Left ventricle myocardium inferior (tissue), 1 donor: ENCODE results near the gene TEX55. TPM values are rescaled to one million over a fixed set of nuclear protein-coding genes. Genes with fewer than 3 reads are reported as not detected.

ENCODE experiments used
- DNase-seq: peaks from one replicate; pipeline ENCODE4 v3.0.0-alpha.2; 2020
- H3K27ac ChIP-seq: fragments of 200-600 bp; replicated peaks from 2 replicates; pipeline ENCODE4 v1.8.0; 2021
- H3K27me3 ChIP-seq: fragments of 200-600 bp; 2 replicates; pipeline ENCODE4 v1.8.0; 2021; ENCODE audit warnings: low read depth
- H3K36me3 ChIP-seq: fragments of 200-600 bp; 2 replicates; pipeline ENCODE4 v1.8.0; 2021
- H3K4me1 ChIP-seq: fragments of 200-600 bp; 2 replicates; pipeline ENCODE4 v1.8.0; 2021
- H3K4me3 ChIP-seq: fragments of 200-600 bp; 2 replicates; pipeline ENCODE4 v1.8.0; 2021; ENCODE audit warnings: mild to moderate bottlenecking, moderate library complexity
- H3K9me3 ChIP-seq: fragments of 200-600 bp; replicated peaks from 2 replicates; pipeline ENCODE4 v1.8.0; 2021
- CTCF ChIP-seq: fragments of 200-600 bp; IDR thresholded peaks from 2 replicates; pipeline ENCODE4 v1.8.0; 2021; ENCODE audit warnings: antibody characterized with exemption, mild to moderate bottlenecking, borderline replicate concordance
- intact Hi-C: fragments of 100-400 bp; cut with micrococcal nuclease; formaldehyde crosslinking; loops from one replicate; pipeline ENCODE4 v1.11.0; 2022
- total RNA-seq: library from RNA; stranded (reverse); fragmentation: NEBNext Ultra II Directional; extraction: Animal tissue kit (Norgen Biotek cat#: 25700); gene quantifications from one replicate; pipeline ENCODE4 v1.2.1, GENCODE V29; 2021
- donor health status: DM: no; HTN: yes; CAD: no; lungs with severe emphysema.

Gene TEX55
- total RNA-seq, 1 donor from 2014 or later: not detected

GRCh38 chr3:119181765-119182164 is 35.8 kb downstream of the TEX55 start:
- Histone ChIP-seq H3K9me3 (no peaks in the 10 kb centered on the region), H3K27ac (no peak overlapping the region), H3K27me3 (no peaks in the 10 kb centered on the region), H3K4me3 (no peak overlapping the region), H3K36me3 (no peaks in the 10 kb centered on the region), H3K4me1 (no peaks in the 10 kb centered on the region)
- intact Hi-C loops: no loop called here
- TF ChIP-seq CTCF: no peak
- no peak for DNase-seq

GRCh38 chr3:119184111-119184510 is 38.1 kb downstream of the TEX55 start:
- no peaks in the 10 kb centered on the region for H3K27me3 ChIP-seq
- no peaks in the 10 kb centered on the region for H3K36me3 ChIP-seq
- no peaks in the 10 kb centered on the region for H3K9me3 ChIP-seq
- intact Hi-C loops: no loop called here
- H3K4me3 ChIP-seq: no peak overlapping the region
- no peak for DNase-seq
- H3K4me1 ChIP-seq: peaks cover 2% of the 10 kb centered on the region
- no peak overlapping the region for H3K27ac ChIP-seq
- no peak for TF ChIP-seq CTCF

DNA sequence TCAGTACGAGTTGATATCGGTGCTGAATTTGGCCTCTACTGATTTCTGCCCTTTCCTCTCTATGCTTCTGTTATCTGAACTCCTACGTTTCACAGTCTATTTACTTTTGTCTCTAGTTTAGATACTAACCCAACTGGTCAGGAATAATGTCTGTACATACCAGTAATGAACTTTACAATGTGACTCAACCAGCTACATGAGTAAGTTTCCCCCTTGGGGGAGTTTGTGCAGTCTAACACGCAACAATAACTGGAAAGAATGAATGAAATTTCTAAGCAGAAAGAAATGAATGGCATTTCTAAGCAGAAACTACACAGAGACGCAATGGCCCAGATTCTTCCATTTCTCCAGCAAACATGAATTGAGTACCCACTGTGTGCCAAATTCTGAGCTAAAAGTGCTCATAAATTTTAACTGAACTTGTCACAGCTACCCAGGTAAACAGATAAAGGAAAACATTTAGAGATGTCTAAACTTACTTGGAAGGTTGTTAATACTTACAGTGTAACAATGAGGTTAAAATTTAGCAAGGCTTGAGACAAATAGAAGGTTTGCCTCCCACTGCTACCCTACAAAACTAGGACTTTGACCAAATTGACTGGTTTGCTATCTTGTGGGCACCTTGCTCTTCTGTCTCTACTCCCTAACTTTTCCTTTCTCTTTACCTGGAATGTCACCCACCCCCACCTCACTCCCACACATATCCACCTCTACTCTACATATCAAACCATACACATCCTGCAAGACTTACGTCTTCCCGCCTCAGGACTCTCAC is 39.0 kb downstream of the TEX55 start:
- no peak for TF ChIP-seq CTCF
- no peaks in the 10 kb centered on the region for H3K36me3 ChIP-seq
- no peaks in the 10 kb centered on the region for H3K9me3 ChIP-seq
- peaks cover 5% of the 10 kb centered on the region for H3K4me1 ChIP-seq
- no peak for DNase-seq
- H3K4me3 ChIP-seq: no peak overlapping the region
- H3K27me3 ChIP-seq: no peaks in the 10 kb centered on the region
- intact Hi-C loops: no loop called here
- no peak overlapping the region for H3K27ac ChIP-seq

GRCh38 chr3:119187266-119187665 is 41.3 kb downstream of the TEX55 start:
- H3K27me3 ChIP-seq: no peaks in the 10 kb centered on the region
- no peak overlapping the region for H3K27ac ChIP-seq
- intact Hi-C loops: no loop called here
- H3K36me3 ChIP-seq: no peaks in the 10 kb centered on the region
- no peak overlapping the region for H3K4me3 ChIP-seq
- DNase-seq: no peak
- no peak for TF ChIP-seq CTCF
- no peaks in the 10 kb centered on the region for H3K9me3 ChIP-seq
- H3K4me1 ChIP-seq: peaks cover 5% of the 10 kb centered on the region

- Histone ChIP-seq H3K27me3 (no peaks in the 10 kb centered on the region), H3K36me3 (no peaks in the 10 kb centered on the region), H3K4me3 (no peak overlapping the region), H3K9me3 (no peaks in the 10 kb centered on the region), H3K4me1 (peaks cover 5% of the 10 kb centered on the region), H3K27ac (no peak overlapping the region)
- DNase-seq: no peak
- TF ChIP-seq CTCF: no peak
- intact Hi-C loops: no loop called here
Measured at GRCh38 chr3:119191800-119192199, 45.8 kb downstream of the TEX55 start.
